Ectodermal cell (in vitro differentiated cells): Measurements from ENCODE around the gene SEMA5A.

Source experiments
- H3K27ac ChIP-seq: 2 replicates; pipeline ENCODE4 v1.7.0; 2013; ENCODE audit warnings: mild to moderate bottlenecking, low read depth, low read length; ENCODE audit not compliant: insufficient read depth, poor library complexity, severe bottlenecking
- H3K27me3 ChIP-seq: 2 replicates; pipeline ENCODE4 v1.7.0; 2013; ENCODE audit warnings: mild to moderate bottlenecking, low read length; ENCODE audit not compliant: insufficient read depth, control insufficient read depth, poor library complexity, severe bottlenecking
- H3K36me3 ChIP-seq: one replicate; pipeline ENCODE4 v1.7.0; 2013; ENCODE audit warnings: low read length; ENCODE audit not compliant: control insufficient read depth, insufficient read depth
- H3K4me1 ChIP-seq: one replicate; pipeline ENCODE4 v1.7.0; 2013; ENCODE audit warnings: low read length; ENCODE audit not compliant: control insufficient read depth, insufficient read depth
- H3K4me3 ChIP-seq: 2 replicates; pipeline ENCODE4 v1.7.0; 2013; ENCODE audit warnings: low read depth, low read length, control low read depth; ENCODE audit not compliant: insufficient read depth
- H3K9me3 ChIP-seq: 2 replicates; pipeline ENCODE4 v1.7.0; 2013; ENCODE audit warnings: mild to moderate bottlenecking, low read length, moderate library complexity; ENCODE audit not compliant: control insufficient read depth
- WGBS, 2 experiments: methylation state at CpG; one replicate each; pipeline ENCODE4 v1.1.7; 2013; ENCODE audit warnings: missing lambda C conversion rate in 2 of 2; 5-methylcytosine and 5-hydroxymethylcytosine counted together

The SEMA5A gene

DNA sequence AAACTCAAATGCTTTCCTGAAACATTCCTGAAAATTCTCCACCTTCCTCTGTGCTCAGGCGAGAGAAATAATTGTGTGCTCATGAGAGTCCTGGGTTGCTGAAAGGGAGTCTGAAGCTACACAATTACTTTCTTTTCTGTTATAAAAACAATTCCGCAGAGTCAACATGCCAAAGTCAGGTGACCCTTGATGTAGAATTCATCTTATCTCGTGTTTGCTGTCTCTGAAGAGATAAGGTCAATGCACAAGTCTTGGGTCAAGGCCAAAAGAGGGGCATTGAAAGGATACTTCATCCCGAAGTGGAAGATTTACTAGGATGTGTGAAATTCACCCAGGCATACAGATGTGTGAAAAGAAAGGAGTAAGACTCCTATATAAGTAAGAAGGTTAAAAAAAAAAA lies 493.5 kb downstream of the SEMA5A start:
- Histone ChIP-seq H3K4me1 (no peaks in the 10 kb centered on the region), H3K27ac (no peak overlapping the region), H3K36me3 (no peaks in the 10 kb centered on the region), H3K27me3 (no peaks in the 10 kb centered on the region), H3K4me3 (no peak overlapping the region), H3K9me3 (no peaks in the 10 kb centered on the region)
- 90 to 94% methylated on average over 4 of the region's 4 CpGs for WGBS, 2 experiments

DNA sequence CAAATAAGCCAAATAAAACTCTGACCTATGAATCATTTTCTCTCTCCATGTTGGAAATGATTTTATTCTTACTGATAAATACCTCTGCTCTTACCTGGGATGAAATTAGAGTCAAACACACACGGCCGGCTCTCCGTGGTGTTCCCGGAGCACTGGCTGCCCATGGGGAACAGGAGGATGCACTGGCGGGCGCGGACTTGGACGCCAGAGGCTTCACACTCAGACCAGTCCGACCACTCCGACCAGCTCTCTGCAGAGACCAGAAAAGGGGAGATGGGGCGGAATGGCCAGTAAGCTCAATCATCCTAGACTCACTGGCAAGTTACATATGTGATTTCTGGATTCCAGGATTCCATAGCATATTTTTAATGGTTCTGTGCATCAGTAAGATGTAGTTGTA lies 494.1 kb downstream of the SEMA5A start:
- Histone ChIP-seq H3K9me3 (no peaks in the 10 kb centered on the region), H3K27ac (no peak overlapping the region), H3K4me3 (no peak overlapping the region), H3K36me3 (no peaks in the 10 kb centered on the region), H3K27me3 (no peaks in the 10 kb centered on the region), H3K4me1 (no peaks in the 10 kb centered on the region)
- WGBS, 2 experiments, result 95 to 98% methylated on average over 11 of the region's 11 CpGs

DNA sequence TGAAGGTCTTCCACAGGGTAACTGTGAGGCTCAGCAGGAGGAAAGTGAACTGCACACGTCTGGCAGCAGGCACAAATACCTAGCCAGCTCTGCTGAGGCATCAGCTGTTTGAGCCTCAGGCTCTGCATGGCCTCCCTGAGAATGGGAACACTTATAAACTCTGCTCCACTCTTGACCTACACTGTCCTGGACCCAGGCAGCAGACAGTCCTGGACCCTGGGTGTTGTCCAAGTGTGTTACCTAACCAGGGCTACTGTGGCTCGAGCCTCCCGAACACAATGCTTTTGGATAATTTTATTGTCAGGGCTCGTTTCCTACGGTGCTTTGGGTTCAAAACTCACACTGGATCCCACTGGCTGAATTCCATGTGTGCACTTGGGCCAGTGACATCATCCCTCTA lies 497.9 kb downstream of the SEMA5A start:
- Histone ChIP-seq H3K4me3 (no peak overlapping the region), H3K27ac (no peak overlapping the region), H3K9me3 (no peaks in the 10 kb centered on the region), H3K27me3 (no peaks in the 10 kb centered on the region), H3K4me1 (no peaks in the 10 kb centered on the region), H3K36me3 (no peaks in the 10 kb centered on the region)
- 87 to 89% methylated on average over 5 of the region's 5 CpGs for WGBS, 2 experiments

DNA sequence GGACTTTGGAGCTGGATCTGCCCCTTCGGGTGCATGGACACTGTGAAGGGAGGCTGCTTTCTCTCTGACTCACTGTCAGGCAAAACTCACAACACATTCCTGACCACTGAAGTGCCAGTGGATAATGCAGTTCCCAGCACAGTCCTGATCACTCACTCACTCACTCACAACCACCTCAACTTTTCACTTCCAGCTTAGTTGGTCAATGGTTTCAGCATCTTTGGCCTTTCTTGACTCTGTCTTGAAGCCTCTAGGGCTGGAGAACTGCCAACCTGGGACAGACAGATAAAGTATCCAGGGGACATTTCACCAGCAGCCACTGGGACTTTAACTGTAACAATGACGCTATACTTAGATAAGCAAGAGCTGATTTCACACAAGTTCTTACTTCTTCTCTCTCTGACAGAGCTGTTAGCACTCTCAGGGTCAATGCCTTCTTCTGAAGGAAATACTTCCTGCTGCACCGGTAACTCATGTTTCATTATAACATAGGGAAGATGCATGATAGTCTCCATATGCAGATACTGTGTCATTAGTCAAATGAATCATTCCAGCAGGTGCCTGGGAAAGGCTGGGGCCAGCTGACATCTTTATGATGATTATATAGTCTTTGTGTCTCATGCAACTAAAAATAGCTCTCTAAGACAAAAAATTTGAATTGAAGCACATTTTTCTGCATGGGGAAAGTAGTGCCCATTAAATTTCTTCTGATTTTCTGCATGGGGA lies 499.0 kb downstream of the SEMA5A start:
- H3K36me3 ChIP-seq, result no peaks in the 10 kb centered on the region

DNA sequence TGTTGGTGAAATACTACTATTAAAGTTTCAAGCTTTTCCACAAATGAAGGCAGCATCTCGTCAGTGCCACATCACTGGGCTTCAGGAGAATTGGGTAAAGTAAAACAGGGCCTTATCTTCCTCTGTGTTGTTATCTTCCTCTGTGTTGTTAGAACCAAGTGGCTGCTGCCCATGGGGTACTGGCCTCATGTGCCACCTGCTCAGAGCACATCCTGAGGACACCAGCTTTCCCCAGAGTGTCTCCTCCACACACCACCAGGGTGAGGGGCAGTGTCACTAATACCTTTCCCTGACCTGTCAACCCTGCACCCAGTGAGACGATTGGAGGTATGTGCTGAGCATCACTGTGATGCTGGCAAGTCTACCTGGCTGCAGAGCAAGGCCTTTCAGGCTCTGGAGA lies 499.9 kb downstream of the SEMA5A start:
- no peaks in the 10 kb centered on the region for H3K27me3 ChIP-seq
- no peak overlapping the region for H3K4me3 ChIP-seq
- no peaks in the 10 kb centered on the region for H3K9me3 ChIP-seq
- H3K27ac ChIP-seq, result no peak overlapping the region
- no peaks in the 10 kb centered on the region for H3K36me3 ChIP-seq
- no peaks in the 10 kb centered on the region for H3K4me1 ChIP-seq
- WGBS, 2 experiments, result 88 to 92% methylated on average over 2 of the region's 2 CpGs

More for the DNA sequence above, 499.0 kb downstream of the SEMA5A start:
- Histone ChIP-seq H3K4me1 (no peaks in the 10 kb centered on the region), H3K9me3 (no peaks in the 10 kb centered on the region), H3K27me3 (no peaks in the 10 kb centered on the region), H3K27ac (no peak overlapping the region), H3K4me3 (no peak overlapping the region)
- 90 to 95% methylated on average over 3 of the region's 3 CpGs for WGBS, 2 experiments

DNA sequence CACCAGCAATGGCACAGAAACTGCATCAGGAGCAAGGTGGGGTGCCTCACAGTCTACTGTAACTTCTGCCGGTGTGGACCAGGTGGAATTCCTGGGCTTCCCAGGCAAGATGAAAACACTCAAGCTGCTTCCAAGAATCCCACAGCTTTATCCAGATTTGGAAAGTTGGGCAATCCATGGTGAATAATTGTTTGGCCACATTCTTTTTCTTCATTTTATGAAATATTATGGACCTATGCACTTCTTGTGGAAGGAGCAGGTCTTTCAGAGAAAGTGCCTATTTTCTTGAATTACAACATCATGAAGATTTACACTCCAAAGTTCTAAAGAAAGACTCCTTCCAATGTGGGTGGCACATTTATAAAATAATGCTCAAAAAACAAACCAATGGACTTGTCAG lies 503.6 kb downstream of the SEMA5A start:
- H3K4me1 ChIP-seq, result no peaks in the 10 kb centered on the region
- no peaks in the 10 kb centered on the region for H3K36me3 ChIP-seq
- H3K27me3 ChIP-seq, result no peaks in the 10 kb centered on the region
- no peak overlapping the region for H3K27ac ChIP-seq
- H3K9me3 ChIP-seq, result no peaks in the 10 kb centered on the region
- no peak overlapping the region for H3K4me3 ChIP-seq
- 86 to 100% methylated on average over 1 of the region's 1 CpG for WGBS, 2 experiments

DNA sequence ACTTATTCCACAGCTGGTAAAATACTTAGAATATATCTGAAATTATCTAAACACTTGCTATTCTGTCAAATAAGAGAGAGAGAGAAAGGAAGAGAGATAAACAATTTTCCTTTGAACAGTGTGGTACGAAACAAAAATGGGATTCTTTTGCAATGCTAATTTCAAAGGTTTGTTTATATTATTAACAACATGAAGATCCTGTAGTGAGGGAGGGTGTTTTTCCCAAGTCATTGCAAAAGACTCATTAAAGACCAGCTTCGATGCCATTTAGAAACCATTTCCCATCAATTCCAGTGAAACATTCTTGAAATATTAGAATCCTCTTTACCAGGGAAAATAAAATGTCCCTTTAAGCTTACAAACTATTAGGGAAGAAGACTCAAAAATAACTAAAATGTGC lies 505.4 kb downstream of the SEMA5A start:
- WGBS, 2 experiments, result 100% methylated on average over 1 to 2 of the region's 2 CpGs
- Histone ChIP-seq H3K4me1 (peaks cover under 1% of the 10 kb centered on the region), H3K27ac (no peak overlapping the region), H3K27me3 (no peaks in the 10 kb centered on the region), H3K9me3 (no peaks in the 10 kb centered on the region), H3K4me3 (no peak overlapping the region), H3K36me3 (no peaks in the 10 kb centered on the region)

DNA sequence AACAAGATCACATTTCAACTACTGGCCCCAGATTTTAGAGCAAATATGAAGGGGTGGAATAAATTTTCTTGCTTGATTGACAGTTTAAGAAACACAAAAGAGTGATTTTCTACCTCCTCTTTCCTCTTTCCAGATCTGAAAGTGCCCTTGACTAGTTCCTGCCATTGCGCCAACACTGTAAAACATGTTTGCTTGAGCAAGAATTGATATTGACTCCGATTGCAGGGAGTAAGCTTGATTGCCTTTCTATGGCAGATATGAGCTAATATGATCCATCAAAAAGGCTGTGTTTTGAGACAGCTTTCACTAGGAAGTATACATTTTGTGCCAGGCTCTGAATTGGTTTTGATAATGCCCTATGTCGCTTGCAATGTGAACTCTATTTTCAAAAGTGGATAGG lies 508.8 kb downstream of the SEMA5A start:
- no peaks in the 10 kb centered on the region for H3K9me3 ChIP-seq
- H3K4me3 ChIP-seq, result no peak overlapping the region
- H3K27ac ChIP-seq, result no peak overlapping the region
- no peaks in the 10 kb centered on the region for H3K27me3 ChIP-seq
- no peaks in the 10 kb centered on the region for H3K36me3 ChIP-seq
- WGBS, 2 experiments, result 96 to 100% methylated on average over 3 of the region's 3 CpGs
- H3K4me1 ChIP-seq, result peaks cover 10% of the 10 kb centered on the region

DNA sequence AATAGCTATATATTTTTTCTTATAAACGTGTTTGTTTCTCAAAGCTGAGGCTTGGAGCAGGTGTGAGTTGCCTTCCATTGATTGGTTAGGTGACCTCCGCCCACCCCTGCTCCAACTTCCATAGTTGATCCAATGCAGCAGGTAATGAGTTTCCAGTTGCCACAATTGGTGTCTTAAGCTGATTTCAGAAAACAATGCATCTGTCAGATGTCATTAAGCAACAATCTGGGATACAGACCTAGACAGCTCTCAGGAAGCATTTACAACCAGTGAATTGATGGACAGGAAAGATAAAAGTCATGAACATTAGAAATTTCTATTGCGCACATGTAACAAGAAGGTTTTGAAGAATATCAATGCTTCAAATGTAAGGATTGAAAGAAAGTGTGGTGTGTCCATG lies 510.5 kb downstream of the SEMA5A start:
- Histone ChIP-seq H3K4me3 (no peak overlapping the region), H3K27me3 (no peaks in the 10 kb centered on the region), H3K4me1 (peaks cover 10% of the 10 kb centered on the region), H3K9me3 (no peaks in the 10 kb centered on the region), H3K36me3 (no peaks in the 10 kb centered on the region), H3K27ac (no peak overlapping the region)
- WGBS, 2 experiments, result 88 to 93% methylated on average over 3 of the region's 3 CpGs

DNA sequence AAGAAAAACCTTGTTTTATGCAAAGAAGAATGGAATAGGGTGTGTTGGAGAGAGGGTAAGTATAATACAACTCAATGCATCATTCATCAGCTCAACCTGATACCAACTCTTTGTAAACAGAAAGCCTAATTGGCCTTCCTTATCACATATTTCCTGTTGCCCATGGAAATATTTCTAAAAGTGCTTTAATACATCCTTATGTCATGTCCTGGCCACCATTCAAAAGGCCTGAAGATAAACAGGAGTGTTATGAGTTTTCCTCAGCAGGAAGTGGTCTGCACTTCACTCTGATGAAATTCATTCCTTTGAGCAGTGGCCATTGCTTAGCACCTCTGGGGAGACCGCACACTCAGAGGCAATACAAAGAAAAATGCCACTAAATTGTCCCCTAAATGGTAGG lies 511.2 kb downstream of the SEMA5A start:
- H3K4me1 ChIP-seq, result peaks cover 10% of the 10 kb centered on the region
- no peaks in the 10 kb centered on the region for H3K36me3 ChIP-seq
- H3K9me3 ChIP-seq, result no peaks in the 10 kb centered on the region
- H3K4me3 ChIP-seq, result no peak overlapping the region
- WGBS, 2 experiments, result 95 to 100% methylated on average over 1 of the region's 1 CpG
- H3K27me3 ChIP-seq, result no peaks in the 10 kb centered on the region
- peak overlapping the region; percentile 32 for H3K27ac ChIP-seq

DNA sequence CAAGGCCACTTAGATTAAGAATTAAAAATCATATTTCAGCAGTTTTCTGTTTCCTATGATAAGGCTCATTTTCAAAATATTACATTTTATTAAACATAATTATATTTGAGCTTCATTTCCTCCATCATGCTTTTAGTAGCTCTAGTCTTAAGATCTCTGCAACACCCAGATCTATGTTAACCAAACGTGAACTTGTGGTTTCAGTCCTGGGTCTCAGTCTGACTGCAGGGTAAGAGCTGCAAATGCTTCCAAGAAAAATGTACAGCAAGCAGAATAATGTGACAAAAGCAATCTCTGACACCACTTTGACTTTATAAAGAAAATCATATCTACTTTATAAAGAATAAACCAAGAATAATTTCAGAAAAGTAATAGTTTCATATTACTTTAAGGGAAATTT lies 512.4 kb downstream of the SEMA5A start:
- no peak overlapping the region for H3K4me3 ChIP-seq
- H3K4me1 ChIP-seq, result peaks cover 10% of the 10 kb centered on the region
- no peaks in the 10 kb centered on the region for H3K9me3 ChIP-seq
- H3K36me3 ChIP-seq, result no peaks in the 10 kb centered on the region
- H3K27me3 ChIP-seq, result no peaks in the 10 kb centered on the region
- no peak overlapping the region for H3K27ac ChIP-seq
- 95 to 97% methylated on average over 1 of the region's 1 CpG for WGBS, 2 experiments
